SK-N-SH (cell line): Measurements from ENCODE around the gene CANT1. TPM values are rescaled to one million over a fixed set of nuclear protein-coding genes. Genes with fewer than 3 reads are reported as not detected.

Experiments used
- CTCF ChIA-PET: fragments of 300-600, 350-600 bp; formaldehyde crosslinking; extraction: SDS; loops from one replicate; lab custom pipeline; 2021; lab: Yijun Ruan, JAX
- POLR2A ChIA-PET: fragments of 350-600 bp; sonication (Branson Sonifier 250); formaldehyde crosslinking; extraction: SDS; loops from one replicate; lab custom pipeline; 2020; ENCODE audit warnings: antibody characterized with exemption, inconsistent platforms; lab: Yijun Ruan, JAX
- DNase-seq: peaks from one replicate; pipeline ENCODE4 v3.0.0; 2012
- H2AFZ ChIP-seq: fragments of 200-600 bp; sonication (generic); 2 replicates; pipeline ENCODE4 v1.8.1; 2016; ENCODE audit warnings: antibody characterized with exemption, mild to moderate bottlenecking, low read depth
- H3F3A ChIP-seq: fragments of 200-600 bp; sonication (generic); replicated peaks from 2 replicates; pipeline ENCODE3; 2016; ENCODE audit warnings: antibody characterized with exemption, mild to moderate bottlenecking; ENCODE audit not compliant: insufficient read depth
- H3K27ac ChIP-seq, 2 experiments: fragments of 200-500 bp in 1 of 2; fragments of 200-600 bp in 1 of 2; sonication (Bioruptor generic) in 1 of 2; sonication (generic), shearing (Covaris generic) in 1 of 2; 2 replicates each; pipeline versions ENCODE4 v1.5.1 to v1.6.1; 2014 to 2016; ENCODE audit warnings: low read depth in 2 of 2, inconsistent platforms in 1 of 2, low read length in 1 of 2, mild to moderate bottlenecking in 1 of 2, mixed read lengths in 1 of 2
- H3K27me3 ChIP-seq: fragments of 200-600 bp; sonication (generic), shearing (Covaris generic); 2 replicates; pipeline ENCODE4 v1.6.1; 2016; ENCODE audit warnings: mixed run types; ENCODE audit not compliant: insufficient read depth
- H3K36me3 ChIP-seq, 2 experiments: fragments of 200-500 bp in 1 of 2; fragments of 200-600 bp in 1 of 2; sonication (Bioruptor generic) in 1 of 2; sonication (generic) in 1 of 2; replicated peaks in 1 of 2; 2 replicates each; pipeline versions ENCODE3 to v1.5.1; 2014 to 2016; ENCODE audit warnings: low read length in 1 of 2, mild to moderate bottlenecking in 1 of 2; ENCODE audit not compliant: insufficient read depth in 2 of 2, control insufficient read depth in 1 of 2
- H3K4me1 ChIP-seq, 2 experiments: fragments of 200-500 bp in 1 of 2; fragments of 200-600 bp in 1 of 2; sonication (Bioruptor generic) in 1 of 2; sonication (generic), shearing (Covaris generic) in 1 of 2; 2 replicates each; pipeline versions ENCODE4 v1.5.1 to v1.6.1; 2014 to 2016; ENCODE audit warnings: low read depth in 1 of 2, low read length in 1 of 2, mixed run types in 1 of 2; ENCODE audit not compliant: insufficient read depth in 2 of 2, control insufficient read depth in 1 of 2
- H3K4me2 ChIP-seq: fragments of 200-600 bp; sonication (generic), shearing (Covaris generic); 2 replicates; pipeline ENCODE4 v1.6.1; 2017; ENCODE audit warnings: mixed run types
- H3K4me3 ChIP-seq, 2 experiments: fragments of 200-500 bp in 1 of 2; fragments of 200-600 bp in 1 of 2; sonication (Bioruptor generic) in 1 of 2; sonication (generic), shearing (Covaris generic) in 1 of 2; 2 replicates each; pipeline versions ENCODE4 v1.5.1 to v1.8.1; 2014 to 2016; ENCODE audit warnings: low read depth in 2 of 2, inconsistent platforms in 1 of 2, low read length in 1 of 2, mild to moderate bottlenecking in 1 of 2, mixed read lengths in 1 of 2, moderate library complexity in 1 of 2
- H3K79me2 ChIP-seq: fragments of 200-600 bp; sonication (generic); 2 replicates; pipeline ENCODE4 v1.8.1; 2017; ENCODE audit warnings: mild to moderate bottlenecking; ENCODE audit not compliant: insufficient read depth
- H3K9ac ChIP-seq: fragments of 200-600 bp; sonication (generic); 2 replicates; pipeline ENCODE4 v1.6.1; 2017; ENCODE audit warnings: mixed run types
- H3K9me2 ChIP-seq: fragments of 200-600 bp; sonication (generic); 2 replicates; pipeline ENCODE4 v1.6.1; 2017; ENCODE audit warnings: mixed run types
- H3K9me3 ChIP-seq: fragments of 200-600 bp; sonication (generic); 2 replicates; pipeline ENCODE4 v1.6.1; 2017; ENCODE audit warnings: mixed run types, mild to moderate bottlenecking, moderate library complexity
- H4K20me1 ChIP-seq: fragments of 200-600 bp; sonication (generic); 2 replicates; pipeline ENCODE4 v1.6.1; 2017; ENCODE audit warnings: mild to moderate bottlenecking, mixed run types; ENCODE audit not compliant: insufficient read depth
- EP300 ChIP-seq, 2 experiments: IDR thresholded peaks; 2 replicates each; pipeline versions ENCODE4 v1.4.0 to v1.6.1; 2012; ENCODE audit warnings: borderline replicate concordance in 1 of 2, low read depth in 1 of 2, low read length in 1 of 2
- FOSL2 ChIP-seq: IDR thresholded peaks from 2 replicates; pipeline ENCODE4 v1.4.0; 2012; ENCODE audit warnings: low read depth, mild to moderate bottlenecking, moderate library complexity, borderline replicate concordance
- FOXJ3 ChIP-seq: sonication (generic); formaldehyde crosslinking; IDR thresholded peaks from 2 replicates; pipeline ENCODE4 v1.5.1; 2020; ENCODE audit warnings: mild to moderate bottlenecking, missing genetic modification reagents
- GABPA ChIP-seq: IDR thresholded peaks from 2 replicates; pipeline ENCODE4 v1.4.0; 2012; ENCODE audit warnings: low read depth, mild to moderate bottlenecking
- GATA2 ChIP-seq: sonication (generic); formaldehyde crosslinking; IDR thresholded peaks from 2 replicates; pipeline ENCODE4 v1.5.0; 2020; ENCODE audit warnings: mild to moderate bottlenecking, missing genetic modification reagents
- MEF2A ChIP-seq: IDR thresholded peaks from 2 replicates; pipeline ENCODE4 v1.4.0; 2012; ENCODE audit warnings: low read depth, borderline replicate concordance
- NFIC ChIP-seq: IDR thresholded peaks from 2 replicates; pipeline ENCODE4 v1.4.0; 2012; ENCODE audit warnings: borderline replicate concordance
- RAD21 ChIP-seq: IDR thresholded peaks from 2 replicates; pipeline ENCODE4 v1.6.1; 2012; ENCODE audit warnings: mild to moderate bottlenecking, low read length
- SIN3A ChIP-seq: IDR thresholded peaks from 2 replicates; pipeline ENCODE4 v1.6.1; 2012; ENCODE audit warnings: low read depth, mild to moderate bottlenecking, low read length, moderate library complexity, borderline replicate concordance
- TCF12 ChIP-seq: IDR thresholded peaks from 2 replicates; pipeline ENCODE4 v1.4.0; 2012
- USF2 ChIP-seq: fragments of 150-350 bp; IDR thresholded peaks from 2 replicates; pipeline ENCODE4 v1.6.1; 2017; ENCODE audit warnings: antibody characterized with exemption, low read length, low read depth, borderline replicate concordance
- WGBS: methylation state at CpG from one replicate; pipeline ENCODE4 v1.1.6; 2017; ENCODE audit warnings: low lambda C conversion rate; 5-methylcytosine and 5-hydroxymethylcytosine counted together
- polyA plus RNA-seq, 3 experiments: library from polyadenylated mRNA; depleted of rRNA; stranded (reverse); fragments of >200 nt; gene quantifications; 2 replicates each; pipeline ENCODE4 v1.2.3, GENCODE V29; 2012
- TF ChIP-seq, protein P1 (sequence below): fragments of 200-600 bp; sonication (generic); IDR thresholded peaks from 2 replicates; pipeline ENCODE4 v1.6.1; 2017; ENCODE audit warnings: antibody characterized with exemption, mild to moderate bottlenecking, moderate library complexity
- TF ChIP-seq, protein P2 (sequence below): IDR thresholded peaks from 2 replicates; pipeline ENCODE4; 2012

Gene CANT1
- polyA plus RNA-seq, 1 of the 3 experiments (the other 2 are of a cell fraction), result 87.4 TPM

- no peaks in the 10 kb centered on the region for H3K79me2 ChIP-seq
- no peak for TF ChIP-seq USF2
- TF ChIP-seq FOSL2, result peak; percentile 18; the same call in 1 of the 2 replicates
- no peak for TF ChIP-seq RAD21
- no peak for TF ChIP-seq SIN3A
- TF ChIP-seq TCF12, result no peak
- TF ChIP-seq GABPA, result no peak
- TF ChIP-seq FOXJ3 (CRISPR knock-in tag), result no peak
- TF ChIP-seq, protein P1, sequence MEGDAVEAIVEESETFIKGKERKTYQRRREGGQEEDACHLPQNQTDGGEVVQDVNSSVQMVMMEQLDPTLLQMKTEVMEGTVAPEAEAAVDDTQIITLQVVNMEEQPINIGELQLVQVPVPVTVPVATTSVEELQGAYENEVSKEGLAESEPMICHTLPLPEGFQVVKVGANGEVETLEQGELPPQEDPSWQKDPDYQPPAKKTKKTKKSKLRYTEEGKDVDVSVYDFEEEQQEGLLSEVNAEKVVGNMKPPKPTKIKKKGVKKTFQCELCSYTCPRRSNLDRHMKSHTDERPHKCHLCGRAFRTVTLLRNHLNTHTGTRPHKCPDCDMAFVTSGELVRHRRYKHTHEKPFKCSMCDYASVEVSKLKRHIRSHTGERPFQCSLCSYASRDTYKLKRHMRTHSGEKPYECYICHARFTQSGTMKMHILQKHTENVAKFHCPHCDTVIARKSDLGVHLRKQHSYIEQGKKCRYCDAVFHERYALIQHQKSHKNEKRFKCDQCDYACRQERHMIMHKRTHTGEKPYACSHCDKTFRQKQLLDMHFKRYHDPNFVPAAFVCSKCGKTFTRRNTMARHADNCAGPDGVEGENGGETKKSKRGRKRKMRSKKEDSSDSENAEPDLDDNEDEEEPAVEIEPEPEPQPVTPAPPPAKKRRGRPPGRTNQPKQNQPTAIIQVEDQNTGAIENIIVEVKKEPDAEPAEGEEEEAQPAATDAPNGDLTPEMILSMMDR, result no peak
- TF ChIP-seq GATA2 (CRISPR knock-in tag), result peak; percentile 35; the same call in 1 of the 2 replicates
- POLR2A ChIA-PET, result no interaction called here
These were observed 50.9 kb downstream of the CANT1 start for GRCh38 chr17:78958641-78959127.

GRCh38 chr17:78957128-78957527 lies 52.4 kb downstream of the CANT1 start:
- Histone ChIP-seq H3K4me2 (no peak overlapping the region; the same call in 1 of the 2 replicates), H3K27me3 (no peaks in the 10 kb centered on the region), H3K9me3 (no peaks in the 10 kb centered on the region), H3K9ac (no peak overlapping the region), H3K36me3 (no peaks in the 10 kb centered on the region), H4K20me1 (no peaks in the 10 kb centered on the region), H3K4me1 (peaks cover 8 to 15% of the 10 kb centered on the region in 2 experiments; a peak in 2 of 4 replicates), H3K9me2 (no peaks in the 10 kb centered on the region), H3K27ac (no peak overlapping the region), H3K79me2 (no peaks in the 10 kb centered on the region), H3F3A (peaks cover 4% of the 10 kb centered on the region), H3K4me3 (no peak overlapping the region), H2AFZ (no peak overlapping the region)
- CTCF ChIA-PET, result interaction anchor here (0.8 to 26.0 kb wide), 5 partner anchors 19 to 96 kb away, joined by 3 to 458 read pairs (median 4); partner anchors contain the start of gene LGALS3BP
- 64% methylated on average over 12 of the region's 12 CpGs for WGBS
- no peak for DNase-seq
- TF ChIP-seq, protein P2, sequence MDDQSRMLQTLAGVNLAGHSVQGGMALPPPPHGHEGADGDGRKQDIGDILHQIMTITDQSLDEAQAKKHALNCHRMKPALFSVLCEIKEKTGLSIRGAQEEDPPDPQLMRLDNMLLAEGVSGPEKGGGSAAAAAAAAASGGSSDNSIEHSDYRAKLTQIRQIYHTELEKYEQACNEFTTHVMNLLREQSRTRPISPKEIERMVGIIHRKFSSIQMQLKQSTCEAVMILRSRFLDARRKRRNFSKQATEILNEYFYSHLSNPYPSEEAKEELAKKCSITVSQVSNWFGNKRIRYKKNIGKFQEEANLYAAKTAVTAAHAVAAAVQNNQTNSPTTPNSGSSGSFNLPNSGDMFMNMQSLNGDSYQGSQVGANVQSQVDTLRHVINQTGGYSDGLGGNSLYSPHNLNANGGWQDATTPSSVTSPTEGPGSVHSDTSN, result peak; percentile 15; the same call in 1 of the 2 replicates
- TF ChIP-seq TCF12 (peak; percentile 26; the same call in 1 of the 2 replicates), NFIC (peak; percentile 50), FOSL2 (peak; percentile 22; the same call in 1 of the 2 replicates), MEF2A (no peak), EP300 (IDR thresholded peaks at IDR 0.05; ENCODE audit: borderline replicate concordance in 1 of 2, low read depth in 1 of 2, low read length in 1 of 2) (0 out of 4 replicates have a peak, but pooled peaks of 1 of the 2 experiments have one; percentile 15), USF2 (no peak)
- POLR2A ChIA-PET, result no interaction called here

More at GRCh38 chr17:78958641-78959127, 50.9 kb downstream of the CANT1 start:
- no peaks in the 10 kb centered on the region for H3K9me3 ChIP-seq
- DNase-seq, result no peak
- CTCF ChIA-PET, result interaction anchor here (1.1 to 26.0 kb wide), 3 partner anchors 17 to 98 kb away, joined by 3 to 458 read pairs (median 194); partner anchors contain the start of gene LGALS3BP
- H3K9ac ChIP-seq, result peak overlapping the region; percentile 40; the same call in 1 of the 2 replicates
- 80% methylated on average over 6 of the region's 7 CpGs for WGBS
- H3F3A ChIP-seq, result peaks cover 4% of the 10 kb centered on the region
- no peaks in the 10 kb centered on the region for H3K9me2 ChIP-seq
- H3K4me2 ChIP-seq, result no peak overlapping the region
- H3K27ac ChIP-seq, result no peak overlapping the region; a peak in 1 of 4 replicates
- no peak overlapping the region for H3K4me3 ChIP-seq
- H2AFZ ChIP-seq, result peak overlapping the region; percentile 90; the same call in 1 of the 2 replicates
- no peaks in the 10 kb centered on the region for H4K20me1 ChIP-seq
- H3K4me1 ChIP-seq, result peaks cover 8 to 16% of the 10 kb centered on the region in 2 experiments; a peak in 2 of 4 replicates
- no peaks in the 10 kb centered on the region for H3K36me3 ChIP-seq
- H3K27me3 ChIP-seq, result no peaks in the 10 kb centered on the region
